GM12874 (cell line): Measurements from ENCODE around the gene EPHA7.

Experiments
- CTCF ChIP-seq: IDR thresholded peaks from 2 replicates; pipeline ENCODE4 v1.5.1; 2011; ENCODE audit warnings: low read depth, mild to moderate bottlenecking, control low read depth, low read length, moderate library complexity; ENCODE audit not compliant: insufficient read depth

EPHA7 gene

GRCh38 chr6:93304505-93304904, 114.9 kb downstream of the EPHA7 start:
- no peak for TF ChIP-seq CTCF

DNA sequence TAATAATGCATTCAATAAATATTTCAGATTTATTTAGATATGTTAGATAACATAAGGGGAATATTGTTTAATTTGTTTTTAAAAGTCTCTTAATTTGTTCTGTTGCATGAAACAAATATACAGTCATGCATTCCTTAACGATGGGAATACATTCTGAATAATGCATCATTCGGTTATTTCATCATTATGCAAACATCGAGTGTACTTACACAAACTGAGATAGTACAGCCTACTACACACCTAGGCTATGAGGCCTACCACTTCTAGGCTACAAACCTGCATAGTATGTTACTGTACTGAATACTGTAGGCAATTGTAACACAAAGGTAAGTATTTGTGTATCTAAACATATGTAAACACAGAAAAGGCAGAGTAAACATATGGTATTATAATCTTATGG, 118.7 kb downstream of the EPHA7 start:
- TF ChIP-seq CTCF = no peak

- TF ChIP-seq CTCF = no peak
Observed at GRCh38 chr6:93299622-93300021, 119.7 kb downstream of the EPHA7 start.

GRCh38 chr6:93295631-93296030, 123.7 kb downstream of the EPHA7 start:
- TF ChIP-seq CTCF = no peak

DNA sequence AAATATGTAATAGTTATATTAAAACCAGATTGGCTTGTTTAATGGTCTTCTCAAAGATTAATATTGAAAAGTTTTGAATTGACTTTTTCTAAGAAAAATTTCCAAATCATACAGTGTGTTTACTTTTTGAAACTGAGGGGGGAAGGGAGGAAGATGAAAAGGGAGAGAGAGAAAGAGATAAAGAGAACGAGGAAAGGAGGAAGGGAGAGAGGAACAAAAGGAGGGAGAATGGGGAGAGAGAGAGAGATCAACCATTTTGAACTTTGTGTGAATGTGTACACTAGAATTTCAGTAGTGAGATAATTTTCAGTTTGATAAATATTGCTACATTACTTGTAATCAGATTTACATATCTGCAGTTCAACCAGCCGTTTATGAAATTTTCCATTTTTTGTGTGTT, 124.5 kb downstream of the EPHA7 start:
- no peak for TF ChIP-seq CTCF

DNA sequence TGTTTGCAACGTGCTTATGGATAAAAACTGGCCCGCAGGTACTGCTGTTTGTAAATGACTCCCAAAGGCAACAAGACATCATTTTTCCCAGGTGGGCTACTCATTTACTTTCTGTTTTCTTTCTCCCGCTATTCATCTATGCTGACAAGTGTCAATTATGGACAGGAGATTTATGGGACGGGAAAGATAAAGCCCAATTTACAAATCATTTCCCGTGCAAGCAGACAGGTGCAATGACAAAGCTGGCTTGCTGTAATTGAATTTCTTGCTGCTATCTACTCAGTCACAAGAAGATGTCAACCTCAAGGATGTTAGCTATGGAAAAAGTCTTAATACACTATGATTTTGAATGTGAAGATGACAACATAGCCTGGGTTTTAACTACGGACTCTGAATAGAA, 125.5 kb downstream of the EPHA7 start:
- no peak for TF ChIP-seq CTCF

DNA sequence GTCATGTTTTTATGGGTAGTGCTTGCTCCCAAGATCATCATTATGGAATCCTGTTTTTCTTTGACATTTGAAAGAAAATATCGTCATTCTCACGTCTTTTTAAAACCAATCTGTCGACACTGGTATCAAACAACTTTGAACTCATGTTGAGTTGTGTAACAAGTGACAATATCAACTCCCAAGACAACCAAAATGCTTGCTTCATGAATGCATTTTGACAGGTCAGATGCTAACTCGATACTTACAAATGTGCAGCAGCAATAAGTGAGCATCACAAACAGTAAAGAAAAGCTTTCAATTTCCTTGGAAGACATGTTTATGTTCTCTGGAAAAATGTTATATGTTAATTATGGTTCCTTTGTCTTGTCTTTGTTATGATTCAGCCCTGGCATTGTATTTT, 125.9 kb downstream of the EPHA7 start:
- TF ChIP-seq CTCF = no peak

DNA sequence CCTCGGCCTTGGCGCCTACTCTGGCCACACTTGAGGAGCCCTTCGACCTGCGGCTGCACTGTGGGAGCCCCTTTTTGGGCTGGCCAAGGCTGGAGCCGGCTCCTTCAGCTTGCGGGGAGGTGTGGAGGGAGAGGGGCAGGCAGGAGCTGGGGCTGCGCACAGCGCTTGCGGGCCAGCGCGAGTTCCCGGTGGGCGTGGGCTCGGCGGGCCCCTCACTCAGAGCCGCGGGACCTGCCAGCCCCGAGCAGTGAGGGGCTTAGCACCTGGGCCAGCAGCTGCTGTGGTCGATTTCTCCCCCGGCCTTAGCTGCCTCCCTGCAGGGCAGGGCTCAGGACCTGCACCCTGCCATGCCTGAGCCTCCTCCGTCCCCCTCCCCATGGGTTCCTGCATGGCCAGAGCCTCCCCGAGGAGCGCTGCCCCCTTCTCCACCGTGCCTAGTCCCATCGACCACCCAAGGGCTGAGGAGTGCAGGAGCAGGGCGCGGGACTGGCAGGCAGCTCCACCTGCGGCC, 136.8 kb downstream of the EPHA7 start:
- TF ChIP-seq CTCF = no peak
